SU-DHL-6 (cell line): ENCODE data around the gene CST6.
"Not testable (repeated sequence)": the region's sequence is repeated elsewhere in the genome, so short reads cannot be mapped to it uniquely, and the experiment has no call there.

Experiments
- CTCF ChIP-seq: fragments of 200-600 bp; sonication (generic); IDR thresholded peaks from one replicate; pipeline ENCODE4 v1.5.1; 2017; ENCODE audit warnings: antibody characterized with exemption, mild to moderate bottlenecking, low read length, moderate library complexity; ENCODE audit not compliant: insufficient read depth, poor library complexity, severe bottlenecking
- EZH2phosphoT487 ChIP-seq: fragments of 200-600 bp; sonication (generic), shearing (Covaris generic); conservative IDR thresholded peaks from 2 replicates; pipeline ENCODE4 v1.6.1; 2018; ENCODE audit warnings: mild to moderate bottlenecking, antibody characterized with exemption, low read length, moderate library complexity, mixed read lengths

- TF ChIP-seq EZH2phosphoT487, CTCF: not testable (repeated sequence)
Observed at GRCh38 chr11:66023186-66023440, 11.3 kb downstream of the CST6 start.
